SH-SY5Y (cell line): ENCODE data around the gene RPS6KL1.

ENCODE experiments used
- GATA2 ChIP-seq: IDR thresholded peaks from 2 replicates; pipeline ENCODE4 v1.6.1; 2011; ENCODE audit warnings: mild to moderate bottlenecking, low read depth, low read length
- GATA3 ChIP-seq: IDR thresholded peaks from 2 replicates; pipeline ENCODE4 v1.6.1; 2011; ENCODE audit warnings: low read depth, mild to moderate bottlenecking, low read length, moderate library complexity

- TF ChIP-seq GATA3 = no peak
- TF ChIP-seq GATA2 = no peak
Measured at GRCh38 chr14:74962493-74962892, 39.4 kb upstream of the RPS6KL1 start.
